ENCODE results near the gene TNFAIP8L2.

DNA sequence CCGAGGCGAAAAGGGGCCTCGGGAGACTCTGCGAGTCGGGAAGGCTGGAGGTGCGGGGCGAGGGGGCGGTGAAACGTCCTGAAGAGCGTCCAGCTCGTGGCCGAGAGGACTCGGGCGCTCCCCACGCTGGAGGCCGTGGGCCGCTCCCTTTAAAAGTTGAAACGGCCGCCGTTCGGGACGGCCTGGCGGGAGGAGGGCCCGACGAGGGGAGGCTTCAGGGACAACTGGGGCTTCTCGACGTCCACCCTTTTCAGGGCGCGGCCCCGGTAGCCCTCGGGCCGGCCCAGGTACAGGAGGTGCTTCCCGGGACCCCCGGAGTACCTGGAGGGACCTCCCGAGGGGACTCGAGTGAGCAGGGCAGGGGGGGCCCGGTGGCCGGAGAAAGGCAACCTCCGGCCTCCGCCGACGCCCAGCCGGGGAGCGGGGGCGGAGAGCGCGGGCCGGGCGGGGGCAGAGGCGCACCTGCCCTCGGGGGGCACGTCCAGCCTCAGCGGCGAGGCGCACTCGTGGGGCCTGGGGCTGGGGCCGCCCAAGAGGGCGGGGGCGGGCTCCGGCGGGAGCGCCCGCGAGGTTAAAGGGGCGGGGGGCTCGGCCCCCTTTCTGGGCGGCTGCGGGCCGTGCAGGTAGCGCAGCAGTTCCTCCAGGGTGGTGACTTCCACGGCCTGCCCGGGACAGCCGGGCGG is 24.0 kb upstream of the TNFAIP8L2 start:
- TF ChIP-seq, protein P1, sequence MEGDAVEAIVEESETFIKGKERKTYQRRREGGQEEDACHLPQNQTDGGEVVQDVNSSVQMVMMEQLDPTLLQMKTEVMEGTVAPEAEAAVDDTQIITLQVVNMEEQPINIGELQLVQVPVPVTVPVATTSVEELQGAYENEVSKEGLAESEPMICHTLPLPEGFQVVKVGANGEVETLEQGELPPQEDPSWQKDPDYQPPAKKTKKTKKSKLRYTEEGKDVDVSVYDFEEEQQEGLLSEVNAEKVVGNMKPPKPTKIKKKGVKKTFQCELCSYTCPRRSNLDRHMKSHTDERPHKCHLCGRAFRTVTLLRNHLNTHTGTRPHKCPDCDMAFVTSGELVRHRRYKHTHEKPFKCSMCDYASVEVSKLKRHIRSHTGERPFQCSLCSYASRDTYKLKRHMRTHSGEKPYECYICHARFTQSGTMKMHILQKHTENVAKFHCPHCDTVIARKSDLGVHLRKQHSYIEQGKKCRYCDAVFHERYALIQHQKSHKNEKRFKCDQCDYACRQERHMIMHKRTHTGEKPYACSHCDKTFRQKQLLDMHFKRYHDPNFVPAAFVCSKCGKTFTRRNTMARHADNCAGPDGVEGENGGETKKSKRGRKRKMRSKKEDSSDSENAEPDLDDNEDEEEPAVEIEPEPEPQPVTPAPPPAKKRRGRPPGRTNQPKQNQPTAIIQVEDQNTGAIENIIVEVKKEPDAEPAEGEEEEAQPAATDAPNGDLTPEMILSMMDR (IDR thresholded peaks at IDR 0.05): no peak
- no peak for TF ChIP-seq POLR2A (IDR thresholded peaks at IDR 0.05)

Measured in uterus (tissue), 2 donors.